Measurements from ENCODE around the gene LSM4. TPM values are rescaled to one million over a fixed set of nuclear protein-coding genes. Genes with fewer than 3 reads are reported as not detected.

Gene LSM4
- total and polyA plus RNA-seq, 2 experiments from 2014 or later: 591 to 637 TPM

GRCh38 chr19:18338541-18338940, 15.7 kb upstream of the LSM4 start:
- no peaks in the 10 kb centered on the region for H3K27me3 ChIP-seq (ENCODE audit: insufficient read depth)
- no peak for TF ChIP-seq CREB1 (CRISPR knock-in tag; IDR thresholded peaks at IDR 0.05; ENCODE audit: low read depth)
- TF ChIP-seq, protein P1, sequence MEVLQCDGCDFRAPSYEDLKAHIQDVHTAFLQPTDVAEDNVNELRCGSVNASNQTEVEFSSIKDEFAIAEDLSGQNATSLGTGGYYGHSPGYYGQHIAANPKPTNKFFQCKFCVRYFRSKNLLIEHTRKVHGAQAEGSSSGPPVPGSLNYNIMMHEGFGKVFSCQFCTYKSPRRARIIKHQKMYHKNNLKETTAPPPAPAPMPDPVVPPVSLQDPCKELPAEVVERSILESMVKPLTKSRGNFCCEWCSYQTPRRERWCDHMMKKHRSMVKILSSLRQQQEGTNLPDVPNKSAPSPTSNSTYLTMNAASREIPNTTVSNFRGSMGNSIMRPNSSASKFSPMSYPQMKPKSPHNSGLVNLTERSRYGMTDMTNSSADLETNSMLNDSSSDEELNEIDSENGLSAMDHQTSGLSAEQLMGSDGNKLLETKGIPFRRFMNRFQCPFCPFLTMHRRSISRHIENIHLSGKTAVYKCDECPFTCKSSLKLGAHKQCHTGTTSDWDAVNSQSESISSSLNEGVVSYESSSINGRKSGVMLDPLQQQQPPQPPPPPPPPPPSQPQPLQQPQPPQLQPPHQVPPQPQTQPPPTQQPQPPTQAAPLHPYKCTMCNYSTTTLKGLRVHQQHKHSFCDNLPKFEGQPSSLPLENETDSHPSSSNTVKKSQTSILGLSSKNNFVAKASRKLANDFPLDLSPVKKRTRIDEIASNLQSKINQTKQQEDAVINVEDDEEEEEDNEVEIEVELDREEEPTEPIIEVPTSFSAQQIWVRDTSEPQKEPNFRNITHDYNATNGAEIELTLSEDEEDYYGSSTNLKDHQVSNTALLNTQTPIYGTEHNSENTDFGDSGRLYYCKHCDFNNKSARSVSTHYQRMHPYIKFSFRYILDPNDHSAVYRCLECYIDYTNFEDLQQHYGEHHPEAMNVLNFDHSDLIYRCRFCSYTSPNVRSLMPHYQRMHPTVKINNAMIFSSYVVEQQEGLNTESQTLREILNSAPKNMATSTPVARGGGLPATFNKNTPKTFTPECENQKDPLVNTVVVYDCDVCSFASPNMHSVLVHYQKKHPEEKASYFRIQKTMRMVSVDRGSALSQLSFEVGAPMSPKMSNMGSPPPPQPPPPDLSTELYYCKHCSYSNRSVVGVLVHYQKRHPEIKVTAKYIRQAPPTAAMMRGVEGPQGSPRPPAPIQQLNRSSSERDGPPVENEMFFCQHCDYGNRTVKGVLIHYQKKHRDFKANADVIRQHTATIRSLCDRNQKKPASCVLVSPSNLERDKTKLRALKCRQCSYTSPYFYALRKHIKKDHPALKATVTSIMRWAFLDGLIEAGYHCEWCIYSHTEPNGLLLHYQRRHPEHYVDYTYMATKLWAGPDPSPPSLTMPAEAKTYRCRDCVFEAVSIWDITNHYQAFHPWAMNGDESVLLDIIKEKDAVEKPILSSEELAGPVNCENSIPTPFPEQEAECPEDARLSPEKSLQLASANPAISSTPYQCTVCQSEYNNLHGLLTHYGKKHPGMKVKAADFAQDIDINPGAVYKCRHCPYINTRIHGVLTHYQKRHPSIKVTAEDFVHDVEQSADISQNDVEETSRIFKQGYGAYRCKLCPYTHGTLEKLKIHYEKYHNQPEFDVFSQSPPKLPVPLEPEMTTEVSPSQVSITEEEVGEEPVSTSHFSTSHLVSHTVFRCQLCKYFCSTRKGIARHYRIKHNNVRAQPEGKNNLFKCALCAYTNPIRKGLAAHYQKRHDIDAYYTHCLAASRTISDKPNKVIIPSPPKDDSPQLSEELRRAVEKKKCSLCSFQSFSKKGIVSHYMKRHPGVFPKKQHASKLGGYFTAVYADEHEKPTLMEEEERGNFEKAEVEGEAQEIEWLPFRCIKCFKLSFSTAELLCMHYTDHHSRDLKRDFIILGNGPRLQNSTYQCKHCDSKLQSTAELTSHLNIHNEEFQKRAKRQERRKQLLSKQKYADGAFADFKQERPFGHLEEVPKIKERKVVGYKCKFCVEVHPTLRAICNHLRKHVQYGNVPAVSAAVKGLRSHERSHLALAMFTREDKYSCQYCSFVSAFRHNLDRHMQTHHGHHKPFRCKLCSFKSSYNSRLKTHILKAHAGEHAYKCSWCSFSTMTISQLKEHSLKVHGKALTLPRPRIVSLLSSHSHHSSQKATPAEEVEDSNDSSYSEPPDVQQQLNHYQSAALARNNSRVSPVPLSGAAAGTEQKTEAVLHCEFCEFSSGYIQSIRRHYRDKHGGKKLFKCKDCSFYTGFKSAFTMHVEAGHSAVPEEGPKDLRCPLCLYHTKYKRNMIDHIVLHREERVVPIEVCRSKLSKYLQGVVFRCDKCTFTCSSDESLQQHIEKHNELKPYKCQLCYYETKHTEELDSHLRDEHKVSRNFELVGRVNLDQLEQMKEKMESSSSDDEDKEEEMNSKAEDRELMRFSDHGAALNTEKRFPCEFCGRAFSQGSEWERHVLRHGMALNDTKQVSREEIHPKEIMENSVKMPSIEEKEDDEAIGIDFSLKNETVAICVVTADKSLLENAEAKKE (CRISPR knock-in tag; IDR thresholded peaks at IDR 0.05): no peak
- TF ChIP-seq ETS1 (IDR thresholded peaks at IDR 0.05): no peak
- TF ChIP-seq, protein P2, sequence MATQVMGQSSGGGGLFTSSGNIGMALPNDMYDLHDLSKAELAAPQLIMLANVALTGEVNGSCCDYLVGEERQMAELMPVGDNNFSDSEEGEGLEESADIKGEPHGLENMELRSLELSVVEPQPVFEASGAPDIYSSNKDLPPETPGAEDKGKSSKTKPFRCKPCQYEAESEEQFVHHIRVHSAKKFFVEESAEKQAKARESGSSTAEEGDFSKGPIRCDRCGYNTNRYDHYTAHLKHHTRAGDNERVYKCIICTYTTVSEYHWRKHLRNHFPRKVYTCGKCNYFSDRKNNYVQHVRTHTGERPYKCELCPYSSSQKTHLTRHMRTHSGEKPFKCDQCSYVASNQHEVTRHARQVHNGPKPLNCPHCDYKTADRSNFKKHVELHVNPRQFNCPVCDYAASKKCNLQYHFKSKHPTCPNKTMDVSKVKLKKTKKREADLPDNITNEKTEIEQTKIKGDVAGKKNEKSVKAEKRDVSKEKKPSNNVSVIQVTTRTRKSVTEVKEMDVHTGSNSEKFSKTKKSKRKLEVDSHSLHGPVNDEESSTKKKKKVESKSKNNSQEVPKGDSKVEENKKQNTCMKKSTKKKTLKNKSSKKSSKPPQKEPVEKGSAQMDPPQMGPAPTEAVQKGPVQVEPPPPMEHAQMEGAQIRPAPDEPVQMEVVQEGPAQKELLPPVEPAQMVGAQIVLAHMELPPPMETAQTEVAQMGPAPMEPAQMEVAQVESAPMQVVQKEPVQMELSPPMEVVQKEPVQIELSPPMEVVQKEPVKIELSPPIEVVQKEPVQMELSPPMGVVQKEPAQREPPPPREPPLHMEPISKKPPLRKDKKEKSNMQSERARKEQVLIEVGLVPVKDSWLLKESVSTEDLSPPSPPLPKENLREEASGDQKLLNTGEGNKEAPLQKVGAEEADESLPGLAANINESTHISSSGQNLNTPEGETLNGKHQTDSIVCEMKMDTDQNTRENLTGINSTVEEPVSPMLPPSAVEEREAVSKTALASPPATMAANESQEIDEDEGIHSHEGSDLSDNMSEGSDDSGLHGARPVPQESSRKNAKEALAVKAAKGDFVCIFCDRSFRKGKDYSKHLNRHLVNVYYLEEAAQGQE (IDR thresholded peaks at IDR 0.05; ENCODE audit: unreplicated experiment): no peak
- no peak for TF ChIP-seq EZH2phosphoT487 (IDR thresholded peaks at IDR 0.05; ENCODE audit: unreplicated experiment)
- H4K20me1 ChIP-seq (replicated peaks; ENCODE audit: insufficient read depth): no peaks in the 10 kb centered on the region
- peaks cover 14% of the 10 kb centered on the region for H3K27me3 Mint-ChIP-seq (ENCODE audit: insufficient read depth, low read depth, poor library complexity)
- no peak overlapping the region for H3K4me3 Mint-ChIP-seq
- H2AFZ ChIP-seq: no peak overlapping the region
- peaks cover 20% of the 10 kb centered on the region for H3K4me1 ChIP-seq (ENCODE audit: insufficient read depth)
- H3K4me1 Mint-ChIP-seq: peaks cover 21% of the 10 kb centered on the region
- H3K9me2 ChIP-seq (ENCODE audit: insufficient read depth): no peaks in the 10 kb centered on the region
- peaks cover 7% of the 10 kb centered on the region; the same call in 2 of the 3 replicates for H3K36me3 Mint-ChIP-seq (ENCODE audit: low read depth)
- H3K9me3 Mint-ChIP-seq: no peaks in the 10 kb centered on the region
- no peak for ATAC-seq
- H3F3A ChIP-seq (replicated peaks; ENCODE audit: low read depth): peaks cover 32% of the 10 kb centered on the region
- H3K27ac ChIP-seq (ENCODE audit: low read depth): no peak overlapping the region
- no peak for DNase-seq (ENCODE audit: low spot score)
- no peak overlapping the region for H3K4me2 ChIP-seq
- H3K27ac Mint-ChIP-seq: no peak overlapping the region
- H3K4me3 ChIP-seq: no peak overlapping the region
- no peaks in the 10 kb centered on the region for H3K36me3 ChIP-seq (ENCODE audit: insufficient read depth)
- H3K79me2 ChIP-seq (replicated peaks; ENCODE audit: insufficient read depth): no peaks in the 10 kb centered on the region; the same call in 1 of the 2 replicates

Measured in GM23338 (cell line).